Activated CD4-positive, alpha-beta memory T cell treated with anti-CD3 and anti-CD28 coated beads, Interleukin-2, amount 10 ng/mL, durations not matched to agents 7 days and 5 days (primary cell): ENCODE results near the gene IGSF3. TPM values are rescaled to one million over a fixed set of nuclear protein-coding genes. Genes with fewer than 3 reads are reported as not detected.
"Not testable (repeated sequence)": the region's sequence is repeated elsewhere in the genome, so short reads cannot be mapped to it uniquely, and the experiment has no call there.

ENCODE experiments used
- CTCF ChIA-PET: fragments of 350-600 bp; sonication (Branson Sonifier 250); formaldehyde crosslinking; loops from one replicate; lab custom pipeline; 2021; ENCODE audit warnings: antibody characterized with exemption, inconsistent platforms; lab: Charles Lee
- POLR2A ChIA-PET: fragments of 350-600 bp; sonication (Branson Sonifier 250); formaldehyde crosslinking; loops from one replicate; lab custom pipeline; 2021; ENCODE audit warnings: antibody characterized with exemption; lab: Charles Lee
- DNase-seq: peaks from one replicate; pipeline ENCODE4 v3.0.0-alpha.2; 2020
- H3K27ac Mint-ChIP-seq: one replicate; pipeline ENCODE4 v1.8.0; 2021; ENCODE audit warnings: mild to moderate bottlenecking, mixed read lengths
- H3K27me3 Mint-ChIP-seq: one replicate; pipeline ENCODE4 v1.8.0; 2021; ENCODE audit warnings: mixed read lengths
- H3K36me3 Mint-ChIP-seq: one replicate; pipeline ENCODE4 v1.8.0; 2021; ENCODE audit warnings: low read depth, mixed read lengths
- H3K4me1 Mint-ChIP-seq: one replicate; pipeline ENCODE4 v1.8.0; 2021; ENCODE audit warnings: mixed read lengths
- H3K4me3 Mint-ChIP-seq: one replicate; pipeline ENCODE4 v1.8.0; 2021; ENCODE audit warnings: mild to moderate bottlenecking, mixed read lengths
- H3K9me3 Mint-ChIP-seq: one replicate; pipeline ENCODE4 v1.8.0; 2021; ENCODE audit warnings: mixed read lengths
- total RNA-seq, 2 experiments: library from RNA; stranded (reverse); gene quantifications; one replicate each; pipeline ENCODE4 v1.2.3, GENCODE V29; 2021

Gene IGSF3
- total RNA-seq, 2 experiments from 2014 or later, result 0.48 to 0.58 TPM

DNA sequence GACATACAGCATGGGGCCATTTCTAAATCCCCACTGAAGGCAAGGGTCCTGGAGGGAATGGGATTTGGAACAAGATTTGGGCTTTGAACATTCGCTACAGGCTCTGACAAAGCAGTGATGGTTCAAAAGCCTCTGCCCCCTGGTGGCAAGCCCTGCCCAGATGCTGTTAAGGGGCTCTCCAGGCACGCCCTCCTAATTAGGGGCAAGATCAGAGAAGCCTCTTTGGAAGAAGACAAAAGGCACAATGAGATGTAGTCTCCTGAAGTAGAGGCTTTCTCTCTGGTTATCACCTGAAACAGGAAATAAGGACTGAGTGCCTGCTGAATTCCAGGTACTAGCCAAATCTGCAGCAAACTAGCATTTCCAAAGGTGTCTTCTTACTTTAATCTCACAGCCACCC, 37.5 kb downstream of the IGSF3 start:
- H3K9me3 Mint-ChIP-seq, CTCF ChIA-PET, H3K4me3 Mint-ChIP-seq, H3K36me3 Mint-ChIP-seq, H3K27me3 Mint-ChIP-seq, H3K27ac Mint-ChIP-seq, DNase-seq, POLR2A ChIA-PET, H3K4me1 Mint-ChIP-seq: not testable (repeated sequence)

DNA sequence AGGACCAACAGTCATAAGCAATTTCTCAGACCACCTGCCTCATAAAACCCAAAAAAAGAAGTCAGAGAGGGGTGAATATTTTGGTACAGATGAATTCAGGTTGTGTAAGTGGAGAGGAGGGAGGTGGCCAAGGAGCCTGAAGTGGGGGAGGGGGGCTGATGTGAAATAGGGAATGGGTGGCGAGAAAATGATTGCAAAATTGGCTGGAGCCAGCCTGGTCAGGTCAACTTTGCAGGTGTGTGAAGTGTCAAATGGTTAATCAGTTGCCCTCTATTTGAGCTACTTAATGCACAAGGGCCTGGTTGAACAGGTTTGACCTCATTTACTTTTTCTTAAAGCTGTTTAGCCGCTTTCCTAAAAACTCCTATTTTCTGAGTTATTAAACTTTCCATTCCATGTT, 38.1 kb downstream of the IGSF3 start:
- H3K27ac Mint-ChIP-seq, H3K36me3 Mint-ChIP-seq, POLR2A ChIA-PET, H3K27me3 Mint-ChIP-seq, H3K9me3 Mint-ChIP-seq, H3K4me1 Mint-ChIP-seq, CTCF ChIA-PET, H3K4me3 Mint-ChIP-seq, DNase-seq: not testable (repeated sequence)

DNA sequence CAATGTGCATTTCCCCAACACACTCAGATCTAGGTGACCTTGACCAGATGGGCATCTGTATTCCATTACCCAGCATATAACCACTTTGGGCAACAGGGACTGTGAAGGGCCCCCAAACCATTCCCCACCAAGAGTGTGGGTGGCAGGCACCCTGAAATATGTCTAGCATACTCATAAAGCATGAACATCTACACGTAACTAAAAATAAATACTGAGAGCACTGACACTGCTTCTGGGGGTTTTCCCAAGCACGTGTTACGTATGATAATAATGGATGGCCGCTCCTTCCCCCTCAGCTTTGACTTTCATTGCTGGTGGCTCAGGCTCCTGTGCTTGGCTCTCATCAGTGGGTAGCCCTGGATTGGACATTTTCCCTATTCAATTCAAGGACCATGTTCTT, 39.1 kb downstream of the IGSF3 start:
- Mint-ChIP-seq H3K4me1 (peaks cover 2% of the 10 kb centered on the region), H3K27me3 (peaks cover 2% of the 10 kb centered on the region), H3K27ac (no peak overlapping the region), H3K9me3 (no peaks in the 10 kb centered on the region), H3K36me3 (no peaks in the 10 kb centered on the region), H3K4me3 (no peak overlapping the region)
- ChIA-PET POLR2A (no interaction called here), CTCF (no interaction called here)
- no peak for DNase-seq

DNA sequence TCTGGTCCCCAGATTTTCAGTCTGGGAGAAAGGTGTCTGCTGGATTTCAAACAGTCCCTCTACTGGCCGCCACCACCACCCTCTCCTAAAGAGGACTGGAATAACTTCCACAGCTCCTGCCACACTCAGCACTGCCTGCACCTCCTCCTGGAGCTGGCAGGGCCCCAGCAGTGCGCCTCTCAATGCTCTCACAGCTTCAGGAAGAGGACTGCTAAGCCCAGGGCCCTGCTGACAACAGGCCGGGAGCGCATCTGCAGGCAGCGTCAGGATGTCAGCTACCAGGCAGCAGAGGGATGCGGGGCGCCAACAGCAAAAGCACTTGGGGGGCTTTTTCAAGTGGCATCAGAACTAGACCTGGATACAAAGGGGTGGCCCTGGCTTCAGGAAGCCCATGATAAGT, 40.2 kb downstream of the IGSF3 start:
- POLR2A ChIA-PET, H3K27me3 Mint-ChIP-seq: not testable (repeated sequence)

DNA sequence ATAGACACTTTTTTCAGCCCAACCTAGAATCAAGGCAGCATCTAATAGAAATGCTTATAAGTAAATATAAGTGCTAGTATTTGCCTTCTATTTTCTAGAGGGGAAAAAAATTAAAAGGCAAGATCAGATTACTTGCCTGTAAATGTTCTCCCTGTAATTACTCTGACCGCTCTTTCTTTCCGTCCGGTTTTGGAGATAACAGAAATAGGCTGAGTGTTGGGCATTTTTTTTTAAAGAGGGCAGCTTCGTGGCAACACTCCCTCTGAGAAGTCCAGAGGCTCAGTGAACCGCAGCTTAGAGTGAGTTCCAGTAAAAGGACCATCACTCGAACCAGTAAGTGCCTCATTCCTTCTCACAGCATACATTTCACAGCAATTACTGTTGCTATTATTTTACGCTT, 40.6 kb downstream of the IGSF3 start:
- H3K4me3 Mint-ChIP-seq, H3K4me1 Mint-ChIP-seq, DNase-seq, H3K9me3 Mint-ChIP-seq, H3K36me3 Mint-ChIP-seq, POLR2A ChIA-PET, H3K27ac Mint-ChIP-seq, H3K27me3 Mint-ChIP-seq, CTCF ChIA-PET: not testable (repeated sequence)

More for the DNA sequence above, 40.2 kb downstream of the IGSF3 start:
- H3K4me3 Mint-ChIP-seq, H3K4me1 Mint-ChIP-seq, CTCF ChIA-PET, H3K36me3 Mint-ChIP-seq, H3K27ac Mint-ChIP-seq, DNase-seq, H3K9me3 Mint-ChIP-seq: not testable (repeated sequence)

DNA sequence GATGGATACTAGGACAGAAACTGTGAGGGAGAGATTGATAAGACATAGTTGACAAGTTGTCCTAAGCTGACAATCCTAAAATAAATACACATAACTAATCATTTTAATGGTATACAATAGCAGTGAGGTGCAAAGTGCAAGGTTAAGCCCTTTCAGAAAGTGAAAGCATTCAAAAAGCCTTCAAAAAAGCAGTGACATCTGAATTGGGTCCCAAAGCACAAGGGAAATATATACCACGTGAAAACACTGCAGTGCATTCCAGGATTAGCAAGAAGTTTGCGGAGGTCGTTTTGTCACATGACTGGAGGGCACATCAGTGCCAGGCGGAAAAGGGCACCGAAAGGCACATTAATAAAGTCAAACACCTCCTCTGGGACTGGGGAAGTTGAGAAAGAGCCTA, 42.4 kb downstream of the IGSF3 start:
- H3K4me1 Mint-ChIP-seq, H3K36me3 Mint-ChIP-seq, H3K27ac Mint-ChIP-seq, H3K9me3 Mint-ChIP-seq, CTCF ChIA-PET, DNase-seq, H3K4me3 Mint-ChIP-seq, H3K27me3 Mint-ChIP-seq, POLR2A ChIA-PET: not testable (repeated sequence)

DNA sequence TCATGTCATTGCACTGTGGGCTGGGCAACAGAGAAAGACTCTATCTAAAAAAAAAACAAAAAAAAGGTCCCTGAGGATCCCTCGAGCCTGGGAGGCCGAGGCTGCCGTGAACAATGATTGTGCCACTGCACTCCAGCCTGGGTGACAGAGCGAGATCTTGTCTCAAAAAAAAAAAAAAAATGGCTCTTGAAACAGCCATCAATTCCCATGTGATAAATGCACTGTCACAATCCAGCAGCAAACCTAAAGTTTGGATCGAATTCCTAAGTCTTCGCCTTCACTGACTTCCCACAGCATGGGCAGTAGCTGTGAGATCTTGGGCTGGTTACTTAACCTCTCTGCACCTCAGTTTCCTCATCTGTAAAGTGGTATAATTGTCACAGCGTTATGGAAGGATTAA, 43.5 kb downstream of the IGSF3 start:
- POLR2A ChIA-PET, result no interaction called here
- no peak for DNase-seq
- no peak overlapping the region for H3K4me3 Mint-ChIP-seq
- H3K27me3 Mint-ChIP-seq, result peaks cover 9% of the 10 kb centered on the region
- H3K27ac Mint-ChIP-seq, result no peak overlapping the region
- peaks cover 2% of the 10 kb centered on the region for H3K4me1 Mint-ChIP-seq
- no peaks in the 10 kb centered on the region for H3K9me3 Mint-ChIP-seq
- H3K36me3 Mint-ChIP-seq, result no peaks in the 10 kb centered on the region
- CTCF ChIA-PET, result no interaction called here

DNA sequence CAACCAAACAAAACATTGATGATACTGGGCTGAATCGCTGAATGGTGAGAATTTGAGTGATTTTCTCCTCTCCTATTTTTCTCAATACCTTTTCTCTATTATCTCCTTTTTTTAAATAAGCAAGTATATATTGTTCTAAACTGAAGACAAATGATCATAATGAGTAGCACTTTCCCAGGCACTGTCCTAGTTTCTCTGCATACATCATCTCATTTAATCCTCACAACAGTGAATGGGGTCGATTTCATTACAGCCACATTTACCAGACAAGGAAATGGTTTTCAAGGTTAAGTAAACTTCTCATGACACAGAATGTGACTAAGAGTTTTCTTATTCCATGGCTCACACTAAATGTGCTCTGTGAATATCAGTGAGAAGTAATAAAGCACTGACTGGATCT, 45.0 kb downstream of the IGSF3 start:
- H3K36me3 Mint-ChIP-seq, H3K27me3 Mint-ChIP-seq, H3K9me3 Mint-ChIP-seq, H3K4me3 Mint-ChIP-seq, DNase-seq, CTCF ChIA-PET, POLR2A ChIA-PET, H3K4me1 Mint-ChIP-seq, H3K27ac Mint-ChIP-seq: not testable (repeated sequence)

DNA sequence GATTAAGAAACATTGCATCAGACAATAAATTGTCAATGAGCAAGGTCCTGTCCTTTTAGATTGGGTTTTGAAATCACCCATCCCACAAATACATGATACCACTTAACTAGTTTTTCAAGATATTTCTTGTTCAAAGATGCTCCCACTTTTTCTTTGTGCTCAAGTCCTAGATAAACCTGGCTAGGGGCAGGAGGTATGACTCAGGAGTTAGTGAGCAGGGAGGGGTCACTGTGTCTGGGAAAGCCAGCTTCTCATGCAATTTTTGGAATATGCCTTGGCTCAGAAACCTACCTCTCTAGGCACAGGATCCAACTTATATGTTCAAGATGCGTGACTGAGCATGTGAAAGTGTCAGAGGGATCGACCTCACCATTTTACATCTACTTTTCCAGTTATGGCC, 45.8 kb downstream of the IGSF3 start:
- POLR2A ChIA-PET, DNase-seq, H3K27me3 Mint-ChIP-seq, H3K27ac Mint-ChIP-seq, H3K4me3 Mint-ChIP-seq, H3K9me3 Mint-ChIP-seq, H3K4me1 Mint-ChIP-seq, CTCF ChIA-PET, H3K36me3 Mint-ChIP-seq: not testable (repeated sequence)

DNA sequence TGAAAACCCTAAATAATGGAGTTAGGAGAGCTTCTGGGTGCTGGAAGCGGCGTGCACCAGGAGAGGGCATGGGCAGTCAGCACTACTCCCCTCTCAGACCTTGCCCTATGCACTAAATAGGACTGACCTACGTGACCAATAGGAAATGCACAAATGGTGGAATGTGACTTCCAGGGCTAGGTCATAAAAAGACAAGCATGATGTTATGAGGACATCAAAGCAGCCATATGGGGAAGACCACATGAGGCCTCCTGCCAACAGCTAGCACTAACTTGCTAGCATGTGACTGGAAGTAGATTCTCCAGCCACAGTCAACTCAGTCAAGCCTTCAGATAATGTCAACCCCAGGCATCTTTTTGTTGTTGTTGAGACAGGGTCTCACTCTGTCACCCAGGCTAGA, 47.1 kb downstream of the IGSF3 start:
- H3K27ac Mint-ChIP-seq, H3K36me3 Mint-ChIP-seq, POLR2A ChIA-PET, H3K9me3 Mint-ChIP-seq, H3K27me3 Mint-ChIP-seq, CTCF ChIA-PET, H3K4me1 Mint-ChIP-seq, H3K4me3 Mint-ChIP-seq, DNase-seq: not testable (repeated sequence)

DNA sequence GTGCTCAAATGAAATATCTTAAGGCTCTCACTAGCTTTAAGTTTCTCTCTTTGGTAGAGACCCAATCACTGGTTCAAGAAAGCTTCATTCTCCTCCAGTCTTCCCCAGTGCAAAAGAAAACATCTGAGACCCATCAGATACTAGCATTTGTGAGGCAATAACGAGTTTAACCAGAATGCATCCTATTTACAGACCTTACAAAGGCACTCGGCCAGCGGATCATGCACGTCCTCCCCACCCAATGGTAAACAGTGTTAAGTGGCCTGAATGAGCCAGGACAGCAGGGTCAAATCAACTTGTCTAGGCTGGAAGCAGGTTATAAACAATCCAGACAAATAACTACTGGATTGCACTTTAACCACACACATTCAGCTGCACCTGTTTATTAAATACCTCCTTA, 48.4 kb downstream of the IGSF3 start:
- H3K27me3 Mint-ChIP-seq, H3K4me1 Mint-ChIP-seq, H3K36me3 Mint-ChIP-seq, CTCF ChIA-PET, POLR2A ChIA-PET, H3K9me3 Mint-ChIP-seq, DNase-seq, H3K27ac Mint-ChIP-seq, H3K4me3 Mint-ChIP-seq: not testable (repeated sequence)

DNA sequence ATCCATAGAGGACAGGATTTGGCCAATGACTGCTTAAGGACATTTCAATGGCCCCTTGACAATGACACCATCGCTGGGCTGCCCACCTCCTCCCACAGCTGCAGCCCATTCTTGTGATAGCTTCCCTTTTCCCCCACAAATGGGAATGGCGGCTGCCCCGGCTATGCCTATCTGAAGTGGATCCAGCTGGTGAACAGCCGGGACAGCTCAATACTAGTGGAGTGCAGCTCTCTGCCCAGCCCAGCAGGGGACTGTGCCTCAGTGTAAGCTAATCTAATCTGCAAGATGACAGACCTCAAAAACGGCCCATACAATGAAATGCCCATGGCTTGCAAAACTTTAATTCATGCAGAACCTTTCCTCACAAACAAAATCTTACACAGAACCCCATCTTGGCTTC, 49.7 kb downstream of the IGSF3 start:
- H3K36me3 Mint-ChIP-seq, H3K27ac Mint-ChIP-seq, H3K27me3 Mint-ChIP-seq, H3K4me1 Mint-ChIP-seq, H3K9me3 Mint-ChIP-seq, DNase-seq, POLR2A ChIA-PET, CTCF ChIA-PET, H3K4me3 Mint-ChIP-seq: not testable (repeated sequence)

DNA sequence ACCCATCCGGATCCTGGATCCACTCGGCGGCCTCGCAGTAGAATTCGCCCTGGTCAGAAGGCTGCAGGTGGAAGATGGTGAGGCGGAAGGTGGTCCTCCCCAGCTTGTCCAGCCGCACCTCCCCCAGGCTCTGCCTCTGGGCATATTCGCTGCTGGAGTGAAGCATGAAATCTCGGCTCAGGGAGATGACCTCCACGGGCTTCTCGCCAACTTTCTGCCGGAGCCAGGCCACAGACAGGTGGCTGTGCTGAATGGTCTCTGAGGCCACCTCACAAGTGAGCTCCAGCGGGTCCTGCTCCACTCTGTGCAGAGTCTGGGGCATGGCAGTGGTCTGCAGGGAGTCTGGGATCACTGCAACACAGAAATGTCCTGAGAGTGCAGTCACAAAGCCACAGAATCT, 53.7 kb downstream of the IGSF3 start:
- H3K9me3 Mint-ChIP-seq, H3K27ac Mint-ChIP-seq, DNase-seq, H3K27me3 Mint-ChIP-seq, CTCF ChIA-PET, POLR2A ChIA-PET, H3K36me3 Mint-ChIP-seq, H3K4me3 Mint-ChIP-seq, H3K4me1 Mint-ChIP-seq: not testable (repeated sequence)

DNA sequence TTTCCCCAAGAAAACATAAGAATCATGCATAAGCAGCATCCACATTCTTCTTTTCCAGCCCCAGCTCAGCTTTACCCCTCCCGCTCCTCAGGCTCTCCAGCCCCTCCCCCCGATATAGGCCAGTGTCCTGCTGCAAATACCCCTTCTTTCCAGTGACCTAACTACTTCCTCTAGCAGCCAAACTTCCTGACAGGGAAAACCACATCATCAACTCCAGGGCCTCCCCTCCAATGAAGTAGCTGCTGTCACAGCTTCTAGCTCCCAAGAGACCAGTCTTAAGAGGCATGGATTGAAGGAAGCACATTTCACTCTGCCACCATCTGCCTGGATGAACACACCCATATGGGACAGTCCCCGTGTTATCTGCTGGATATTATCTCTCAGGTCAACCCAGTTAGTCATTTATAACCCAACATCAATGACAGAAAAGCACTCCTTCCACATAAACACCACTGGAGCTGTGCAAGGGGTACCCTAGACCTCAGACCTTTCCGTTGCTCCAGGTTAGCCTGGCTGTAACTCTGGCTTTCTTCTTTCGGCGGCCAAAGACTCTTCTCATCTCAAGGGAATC, 57.6 kb downstream of the IGSF3 start:
- H3K4me1 Mint-ChIP-seq, result peaks cover 22% of the 10 kb centered on the region
- DNase-seq, CTCF ChIA-PET, H3K36me3 Mint-ChIP-seq, H3K9me3 Mint-ChIP-seq, POLR2A ChIA-PET, H3K27ac Mint-ChIP-seq, H3K27me3 Mint-ChIP-seq, H3K4me3 Mint-ChIP-seq: not testable (repeated sequence)

DNA sequence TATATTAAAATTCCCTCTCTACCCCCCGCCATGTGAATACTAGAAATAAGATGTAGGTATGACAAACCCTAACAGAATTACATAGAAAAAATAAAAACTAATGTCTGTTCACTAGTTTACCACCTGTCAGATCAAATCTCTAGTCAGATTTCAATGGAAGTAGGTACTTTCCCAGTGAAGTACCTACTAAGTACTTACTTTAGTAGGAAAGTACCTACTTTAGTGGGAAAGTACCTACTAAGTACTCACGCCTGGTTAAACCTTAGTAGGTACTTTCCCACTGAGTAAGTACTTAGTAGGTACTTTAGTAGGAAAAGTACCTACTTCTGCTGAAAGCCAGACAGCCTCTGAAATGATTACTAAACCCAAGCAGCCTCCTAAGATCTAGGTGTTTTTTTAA, 58.7 kb downstream of the IGSF3 start:
- H3K9me3 Mint-ChIP-seq, POLR2A ChIA-PET, H3K27ac Mint-ChIP-seq, CTCF ChIA-PET, H3K27me3 Mint-ChIP-seq, DNase-seq, H3K4me3 Mint-ChIP-seq, H3K36me3 Mint-ChIP-seq: not testable (repeated sequence)
- H3K4me1 Mint-ChIP-seq, result peaks cover 22% of the 10 kb centered on the region
